ENCODE measurements around the gene SH3RF3.

SH3RF3 gene

DNA sequence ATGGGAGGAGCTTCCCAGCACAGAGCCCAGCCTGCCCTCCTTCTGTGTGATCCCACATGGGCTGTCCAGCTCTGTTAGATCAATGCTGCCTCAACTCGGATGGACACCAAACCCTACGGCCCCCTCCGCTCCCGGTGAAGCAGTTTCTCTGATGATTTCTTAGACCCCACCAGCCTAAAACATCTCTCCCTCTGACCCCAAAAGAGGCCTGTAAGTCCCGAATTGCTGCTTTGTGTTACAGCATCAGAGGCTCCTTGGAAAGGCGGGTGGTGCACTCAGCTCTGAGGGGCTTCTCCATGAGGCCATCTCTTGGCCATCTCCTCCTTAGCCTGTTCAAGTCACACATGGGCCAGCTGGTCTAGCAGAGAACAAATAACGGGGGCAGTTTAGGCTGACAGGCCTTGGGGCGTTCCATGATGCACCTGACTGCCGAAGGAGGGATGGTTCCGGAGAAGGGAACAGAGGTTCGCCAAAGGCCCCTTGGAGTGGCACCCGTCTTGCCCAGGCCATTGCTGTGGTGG lies 240.7 kb downstream of the SH3RF3 start:
- no peak overlapping the region for H3K4me3 ChIP-seq (replicated peaks; ENCODE audit: low read depth, low read length)

DNA sequence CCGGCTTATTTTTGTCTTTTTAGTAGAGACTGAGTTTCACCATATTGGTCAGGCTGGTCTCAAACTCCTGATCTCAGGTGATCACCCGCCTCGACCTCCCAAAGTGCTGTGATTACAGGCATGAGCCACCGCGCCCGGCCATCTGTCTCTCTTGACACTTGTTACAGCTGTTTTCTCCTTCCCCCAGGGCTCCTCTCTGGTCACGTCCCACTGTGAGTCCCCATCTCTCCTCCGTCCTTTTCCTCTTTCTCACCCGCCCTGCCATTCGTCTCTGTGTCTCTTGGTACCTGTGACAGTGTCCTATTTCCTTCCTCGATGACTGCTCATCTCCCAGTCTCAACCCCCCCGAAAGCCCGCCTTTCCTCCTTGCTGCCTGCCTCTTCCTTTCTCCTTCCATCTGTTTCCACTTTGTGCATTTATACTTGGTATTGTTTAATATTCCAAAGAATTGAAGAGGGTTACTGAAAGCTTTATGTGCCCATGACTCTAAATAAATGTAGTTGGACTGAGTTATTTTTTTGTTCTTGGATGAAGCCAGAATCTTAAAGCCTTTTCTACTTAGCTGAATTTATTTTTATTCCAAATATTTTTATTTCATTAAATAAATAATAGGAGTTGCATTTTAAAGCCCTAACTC lies 241.5 kb downstream of the SH3RF3 start:
- no peak for DNase-seq (ENCODE audit: extremely low read depth, insufficient read length)
- Histone ChIP-seq H3K27me3 (replicated peaks; ENCODE audit: control insufficient read depth, insufficient read depth, low read length) (no peaks in the 10 kb centered on the region; the same call in 1 of the 2 replicates), H3K4me3 (replicated peaks; ENCODE audit: low read depth, low read length) (no peak overlapping the region), H3K36me3 (ENCODE audit: control insufficient read depth, insufficient read depth, low read length) (no peaks in the 10 kb centered on the region)
- TF ChIP-seq, protein P1, sequence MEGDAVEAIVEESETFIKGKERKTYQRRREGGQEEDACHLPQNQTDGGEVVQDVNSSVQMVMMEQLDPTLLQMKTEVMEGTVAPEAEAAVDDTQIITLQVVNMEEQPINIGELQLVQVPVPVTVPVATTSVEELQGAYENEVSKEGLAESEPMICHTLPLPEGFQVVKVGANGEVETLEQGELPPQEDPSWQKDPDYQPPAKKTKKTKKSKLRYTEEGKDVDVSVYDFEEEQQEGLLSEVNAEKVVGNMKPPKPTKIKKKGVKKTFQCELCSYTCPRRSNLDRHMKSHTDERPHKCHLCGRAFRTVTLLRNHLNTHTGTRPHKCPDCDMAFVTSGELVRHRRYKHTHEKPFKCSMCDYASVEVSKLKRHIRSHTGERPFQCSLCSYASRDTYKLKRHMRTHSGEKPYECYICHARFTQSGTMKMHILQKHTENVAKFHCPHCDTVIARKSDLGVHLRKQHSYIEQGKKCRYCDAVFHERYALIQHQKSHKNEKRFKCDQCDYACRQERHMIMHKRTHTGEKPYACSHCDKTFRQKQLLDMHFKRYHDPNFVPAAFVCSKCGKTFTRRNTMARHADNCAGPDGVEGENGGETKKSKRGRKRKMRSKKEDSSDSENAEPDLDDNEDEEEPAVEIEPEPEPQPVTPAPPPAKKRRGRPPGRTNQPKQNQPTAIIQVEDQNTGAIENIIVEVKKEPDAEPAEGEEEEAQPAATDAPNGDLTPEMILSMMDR (IDR thresholded peaks at IDR 0.05; ENCODE audit: insufficient read depth, low read length, poor library complexity, severe bottlenecking): no peak

More for the DNA sequence above, 240.7 kb downstream of the SH3RF3 start:
- TF ChIP-seq, protein P1 (IDR thresholded peaks at IDR 0.05; ENCODE audit: insufficient read depth, low read length, poor library complexity, severe bottlenecking): no peak
- Histone ChIP-seq H3K36me3 (ENCODE audit: control insufficient read depth, insufficient read depth, low read length) (no peaks in the 10 kb centered on the region), H3K27me3 (replicated peaks; ENCODE audit: control insufficient read depth, insufficient read depth, low read length) (no peaks in the 10 kb centered on the region; the same call in 1 of the 2 replicates)
- DNase-seq (ENCODE audit: extremely low read depth, insufficient read length): no peak

DNA sequence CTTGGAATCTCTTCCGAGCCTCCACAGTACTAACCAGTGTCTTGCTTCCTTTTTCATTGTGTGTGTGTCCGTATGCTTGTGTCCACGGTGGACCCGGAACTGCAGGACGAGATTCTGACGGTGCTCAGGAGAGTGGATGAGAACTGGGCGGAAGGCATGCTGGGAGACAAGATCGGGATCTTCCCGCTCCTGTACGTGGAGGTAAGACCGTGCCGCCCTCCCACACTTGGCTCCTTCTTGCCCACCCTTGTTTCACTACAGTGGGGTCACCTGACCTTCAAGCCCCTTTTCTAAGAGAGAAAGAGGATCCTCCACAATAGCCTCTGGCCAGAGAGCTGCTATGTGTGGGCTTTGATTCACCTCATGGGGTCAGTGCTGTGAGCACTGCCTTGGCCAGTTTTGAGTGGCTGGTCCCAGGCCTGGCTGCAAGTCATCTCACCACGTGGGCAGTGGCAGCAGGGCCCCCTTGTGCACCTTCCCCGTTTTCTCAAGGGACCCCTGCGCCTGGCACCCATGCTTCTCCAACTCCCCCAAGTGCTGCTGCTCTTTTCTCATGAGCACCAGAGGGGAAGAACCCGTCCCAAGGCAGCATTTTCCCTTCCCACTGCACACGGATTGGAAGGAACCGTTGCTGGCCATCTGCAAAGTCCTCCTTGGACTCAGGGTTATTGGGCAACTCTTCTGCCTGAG lies 242.6 kb downstream of the SH3RF3 start:
- DNase-seq (ENCODE audit: extremely low read depth, insufficient read length): no peak
- Histone ChIP-seq H3K4me3 (replicated peaks; ENCODE audit: low read depth, low read length) (no peak overlapping the region), H3K36me3 (ENCODE audit: control insufficient read depth, insufficient read depth, low read length) (no peaks in the 10 kb centered on the region), H3K27me3 (replicated peaks; ENCODE audit: control insufficient read depth, insufficient read depth, low read length) (no peaks in the 10 kb centered on the region; the same call in 1 of the 2 replicates)
- TF ChIP-seq, protein P1 (IDR thresholded peaks at IDR 0.05; ENCODE audit: insufficient read depth, low read length, poor library complexity, severe bottlenecking): no peak

DNA sequence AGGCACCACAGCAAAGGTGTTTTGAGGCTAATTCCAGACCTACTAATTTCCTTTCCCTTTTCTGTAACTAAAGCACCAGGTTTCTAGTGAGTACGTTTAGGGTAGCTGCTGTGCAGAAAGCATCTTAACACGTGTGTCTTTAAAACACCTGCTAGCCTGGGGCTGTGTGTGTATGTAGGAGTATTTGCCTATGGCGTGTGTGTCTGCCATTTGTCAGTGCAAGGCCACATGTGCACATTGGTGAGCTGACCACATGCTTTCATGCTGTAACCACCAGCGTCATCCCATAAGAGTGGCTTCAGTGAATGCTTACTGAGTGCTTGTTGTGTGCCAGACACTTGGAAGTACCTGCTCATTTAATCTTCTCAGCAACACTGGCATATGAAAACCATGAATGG lies 243.2 kb downstream of the SH3RF3 start:
- H3K4me3 ChIP-seq (replicated peaks; ENCODE audit: low read depth, low read length): no peak overlapping the region
- no peaks in the 10 kb centered on the region; the same call in 1 of the 2 replicates for H3K27me3 ChIP-seq (replicated peaks; ENCODE audit: control insufficient read depth, insufficient read depth, low read length)
- H3K36me3 ChIP-seq (ENCODE audit: control insufficient read depth, insufficient read depth, low read length): no peaks in the 10 kb centered on the region
- no peak for DNase-seq (ENCODE audit: extremely low read depth, insufficient read length)
- TF ChIP-seq, protein P1 (IDR thresholded peaks at IDR 0.05; ENCODE audit: insufficient read depth, low read length, poor library complexity, severe bottlenecking): no peak

DNA sequence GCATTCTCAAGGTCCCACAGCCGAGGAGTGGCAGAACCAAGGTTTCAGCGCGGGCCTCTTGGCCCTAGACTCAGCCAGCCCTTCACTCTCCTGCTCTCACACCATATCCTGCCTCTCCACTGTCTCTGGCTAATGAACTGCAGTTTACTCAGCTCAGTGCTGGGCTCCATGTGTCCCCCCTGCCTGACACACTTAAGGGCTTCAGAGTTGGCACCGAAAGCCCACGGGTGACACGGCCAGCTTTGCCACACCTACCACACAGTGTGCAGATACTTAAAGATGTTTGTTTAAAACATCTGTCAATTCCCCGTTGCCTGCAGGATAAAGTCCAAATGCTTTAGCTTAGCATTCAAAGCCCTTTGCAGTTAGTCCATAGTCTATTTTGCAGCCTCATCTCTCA lies 243.6 kb downstream of the SH3RF3 start:
- no peak for DNase-seq (ENCODE audit: extremely low read depth, insufficient read length)
- Histone ChIP-seq H3K36me3 (ENCODE audit: control insufficient read depth, insufficient read depth, low read length) (no peaks in the 10 kb centered on the region), H3K4me3 (replicated peaks; ENCODE audit: low read depth, low read length) (no peak overlapping the region), H3K27me3 (replicated peaks; ENCODE audit: control insufficient read depth, insufficient read depth, low read length) (no peaks in the 10 kb centered on the region; the same call in 1 of the 2 replicates)
- TF ChIP-seq, protein P1 (IDR thresholded peaks at IDR 0.05; ENCODE audit: insufficient read depth, low read length, poor library complexity, severe bottlenecking): no peak
